Measurements from ENCODE around the gene CDA. TPM values are rescaled to one million over a fixed set of nuclear protein-coding genes. Genes with fewer than 3 reads are reported as not detected.

The CDA gene
- total RNA-seq: 100 to 1,000 TPM in 1 of 2 donors, 10 to 100 TPM in 1; 29.1 to 110 TPM

DNA sequence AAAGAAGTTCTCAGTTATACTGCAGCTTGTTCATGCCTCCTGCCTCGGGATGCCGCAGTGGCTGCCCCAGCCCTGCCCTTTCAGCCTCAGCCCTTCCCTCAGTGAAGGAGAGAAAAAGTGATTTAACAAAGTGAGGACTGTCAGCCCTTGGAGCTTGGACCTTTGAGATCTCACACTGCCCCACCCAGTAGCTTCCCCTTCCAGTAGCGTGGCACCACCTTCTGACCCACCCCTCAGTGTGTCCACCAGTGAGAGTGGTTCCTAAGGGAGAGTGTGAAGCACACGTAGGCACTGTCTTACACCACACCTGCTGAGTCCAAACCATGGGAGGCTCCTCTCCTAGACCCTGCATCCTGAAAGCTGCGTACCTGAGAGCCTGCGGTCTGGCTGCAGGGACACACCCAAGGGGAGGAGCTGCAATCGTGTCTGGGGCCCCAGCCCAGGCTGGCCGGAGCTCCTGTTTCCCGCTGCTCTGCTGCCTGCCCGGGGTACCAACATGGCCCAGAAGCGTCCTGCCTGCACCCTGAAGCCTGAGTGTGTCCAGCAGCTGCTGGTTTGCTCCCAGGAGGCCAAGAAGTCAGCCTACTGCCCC is at the start of gene CDA:
TSS of gene CDA (plus strand) at position 464 of the 592 bp plus-strand sequence. CDS start at position 497, 33 bp downstream.
- no peaks in the 10 kb centered on the region for H3K27me3 ChIP-seq
- peak within 1 kb of the TSS; percentile 45 for H3K4me3 ChIP-seq
- intact Hi-C loops (cut with DNase I): no loop called here
- peak within 1 kb of the TSS; percentile 52 to 66 for H3K9ac ChIP-seq (ENCODE audit: low read depth in 2 of 2, low read length in 2 of 2)
- no peaks in the 10 kb centered on the region for H3K4me1 ChIP-seq
- H3K36me3 ChIP-seq: no peaks in the 10 kb centered on the region
- peak within 1 kb of the TSS; percentile 79 for H3K27ac ChIP-seq
- DNase-seq: peak; percentile 76
- H3K9me3 ChIP-seq: no peaks in the 10 kb centered on the region
- TF ChIP-seq, protein P1, sequence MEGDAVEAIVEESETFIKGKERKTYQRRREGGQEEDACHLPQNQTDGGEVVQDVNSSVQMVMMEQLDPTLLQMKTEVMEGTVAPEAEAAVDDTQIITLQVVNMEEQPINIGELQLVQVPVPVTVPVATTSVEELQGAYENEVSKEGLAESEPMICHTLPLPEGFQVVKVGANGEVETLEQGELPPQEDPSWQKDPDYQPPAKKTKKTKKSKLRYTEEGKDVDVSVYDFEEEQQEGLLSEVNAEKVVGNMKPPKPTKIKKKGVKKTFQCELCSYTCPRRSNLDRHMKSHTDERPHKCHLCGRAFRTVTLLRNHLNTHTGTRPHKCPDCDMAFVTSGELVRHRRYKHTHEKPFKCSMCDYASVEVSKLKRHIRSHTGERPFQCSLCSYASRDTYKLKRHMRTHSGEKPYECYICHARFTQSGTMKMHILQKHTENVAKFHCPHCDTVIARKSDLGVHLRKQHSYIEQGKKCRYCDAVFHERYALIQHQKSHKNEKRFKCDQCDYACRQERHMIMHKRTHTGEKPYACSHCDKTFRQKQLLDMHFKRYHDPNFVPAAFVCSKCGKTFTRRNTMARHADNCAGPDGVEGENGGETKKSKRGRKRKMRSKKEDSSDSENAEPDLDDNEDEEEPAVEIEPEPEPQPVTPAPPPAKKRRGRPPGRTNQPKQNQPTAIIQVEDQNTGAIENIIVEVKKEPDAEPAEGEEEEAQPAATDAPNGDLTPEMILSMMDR (IDR thresholded peaks at IDR 0.05): no peak

DNA sequence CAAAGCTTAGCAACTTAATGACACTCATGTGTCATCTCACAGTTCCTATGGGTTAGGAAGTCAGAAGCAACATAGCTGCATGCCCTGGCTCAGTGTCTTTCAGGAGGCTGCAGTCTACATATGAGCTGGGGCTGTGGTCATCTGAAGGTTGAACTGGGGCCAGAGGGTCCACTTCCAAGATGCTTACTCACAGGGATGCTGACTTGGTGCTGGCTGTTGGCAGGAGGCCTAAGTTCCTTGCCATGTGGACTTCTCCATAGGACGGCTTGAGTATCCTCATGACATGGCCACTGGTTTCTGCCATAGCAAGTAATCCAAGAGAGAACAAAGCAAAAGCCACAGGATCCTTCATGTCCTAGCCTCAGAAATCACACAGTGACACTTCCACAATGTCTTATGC is 48.6 kb upstream of the CDA start:
- H3K9me3 ChIP-seq: no peaks in the 10 kb centered on the region
- H3K9ac ChIP-seq (ENCODE audit: low read depth in 2 of 2, low read length in 2 of 2): no peak overlapping the region
- no peaks in the 10 kb centered on the region for H3K27me3 ChIP-seq
- DNase-seq: no peak
- TF ChIP-seq, protein P1 (IDR thresholded peaks at IDR 0.05): no peak
- no peaks in the 10 kb centered on the region for H3K36me3 ChIP-seq
- H3K4me1 ChIP-seq: no peaks in the 10 kb centered on the region
- no peak overlapping the region for H3K4me3 ChIP-seq
- intact Hi-C loops (cut with DNase I): no loop called here
- H3K27ac ChIP-seq: no peak overlapping the region

DNA sequence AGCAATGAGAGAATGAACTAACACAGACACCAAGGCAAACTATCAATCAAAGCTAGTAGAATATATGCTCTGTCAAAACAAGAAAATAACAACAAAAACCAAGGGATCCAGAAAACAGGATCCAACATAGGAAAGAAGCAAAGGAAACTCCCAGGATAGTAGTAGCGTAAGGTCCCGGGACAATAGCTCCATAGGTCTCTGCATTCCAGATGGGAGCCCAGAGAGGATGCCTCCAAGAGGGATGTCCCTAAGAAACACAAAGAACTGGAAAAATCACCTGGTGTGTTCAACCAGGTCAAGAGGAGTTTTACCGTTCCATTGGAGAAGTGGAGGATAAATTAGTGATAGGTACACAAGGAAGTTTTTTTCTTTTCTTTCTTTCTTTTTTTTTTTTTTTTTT is 42.3 kb upstream of the CDA start:
- intact Hi-C loops (cut with DNase I): no loop called here

DNA sequence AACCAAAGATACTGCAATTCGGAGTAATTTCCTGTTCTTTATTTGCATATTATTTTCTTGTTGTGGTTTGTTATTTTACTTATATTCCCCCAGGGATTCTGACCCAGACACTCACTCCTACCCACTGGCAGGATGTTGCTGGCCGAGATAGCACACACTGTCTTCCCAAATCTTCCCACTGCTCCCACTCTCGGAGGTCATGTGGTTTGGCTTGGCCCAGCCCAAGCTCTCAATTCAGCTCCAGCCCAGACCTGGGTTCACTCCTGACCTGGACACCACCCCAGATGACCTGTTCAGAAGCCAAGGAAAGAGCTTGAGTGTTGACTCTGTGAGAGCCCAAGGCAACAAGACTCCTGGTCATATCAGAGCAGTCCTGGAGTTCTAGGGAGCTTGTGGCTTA is 37.7 kb upstream of the CDA start:
- no peak for DNase-seq
- H3K27ac ChIP-seq: no peak overlapping the region
- no peak overlapping the region for H3K9ac ChIP-seq (ENCODE audit: low read depth in 2 of 2, low read length in 2 of 2)
- H3K36me3 ChIP-seq: no peaks in the 10 kb centered on the region
- no peak overlapping the region for H3K4me3 ChIP-seq
- TF ChIP-seq, protein P1 (IDR thresholded peaks at IDR 0.05): no peak
- intact Hi-C loops (cut with DNase I): no loop called here
- H3K4me1 ChIP-seq: no peaks in the 10 kb centered on the region
- H3K27me3 ChIP-seq: peaks cover 50% of the 10 kb centered on the region
- H3K9me3 ChIP-seq: no peaks in the 10 kb centered on the region

More for the DNA sequence above, 42.3 kb upstream of the CDA start:
- Histone ChIP-seq H3K27ac (no peak overlapping the region), H3K4me1 (no peaks in the 10 kb centered on the region), H3K27me3 (peaks cover 8% of the 10 kb centered on the region), H3K9ac (ENCODE audit: low read depth in 2 of 2, low read length in 2 of 2) (no peak overlapping the region), H3K36me3 (no peaks in the 10 kb centered on the region), H3K4me3 (no peak overlapping the region), H3K9me3 (no peaks in the 10 kb centered on the region)
- TF ChIP-seq, protein P1 (IDR thresholded peaks at IDR 0.05): no peak
- DNase-seq: no peak

DNA sequence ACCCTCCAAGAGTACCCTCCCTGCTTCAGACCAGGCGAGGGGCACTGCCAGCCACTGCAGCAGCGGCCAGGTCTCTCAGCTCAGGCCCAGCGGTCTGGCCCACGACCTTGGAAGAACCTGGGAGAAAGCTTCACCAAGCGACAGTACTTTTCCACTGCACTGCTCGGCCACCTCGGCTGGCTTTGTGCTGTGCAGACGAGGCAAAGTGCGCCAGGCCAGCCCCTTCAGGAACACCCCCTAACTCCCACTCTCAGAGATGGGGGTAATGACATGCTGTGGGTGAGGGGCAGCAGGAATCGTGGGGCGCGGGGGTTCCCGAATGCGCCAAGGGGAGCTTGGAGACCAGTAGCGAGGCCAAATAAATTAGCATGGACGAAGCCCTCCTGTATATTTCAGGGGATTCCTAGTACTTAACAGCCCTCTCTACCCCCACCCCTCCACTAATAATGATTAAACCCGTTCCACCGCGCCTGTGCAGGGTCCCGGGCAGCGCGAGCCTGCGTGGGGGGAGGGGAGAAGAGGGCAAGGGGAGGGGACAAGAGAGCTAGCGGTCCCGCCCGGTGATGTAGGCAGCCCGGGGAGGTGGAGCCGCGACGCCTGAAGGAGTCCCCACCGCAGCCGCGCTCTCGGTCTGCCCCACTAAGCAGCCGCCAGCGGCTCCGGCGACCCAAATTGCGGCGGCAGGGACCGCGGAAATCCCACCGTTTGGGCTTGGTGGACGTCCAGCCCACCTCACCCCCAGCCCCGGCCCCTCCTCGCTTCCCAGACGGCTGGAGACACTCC is 36.8 kb upstream of the CDA start, which contains the start of gene FAM43B:
TSS of gene FAM43B (plus strand) at position 629 of the 783 bp plus-strand sequence. CDS start 401 bp downstream, outside the sequence.
- TF ChIP-seq, protein P1 (IDR thresholded peaks at IDR 0.05): no peak
- intact Hi-C loops (cut with DNase I): no loop called here
- Histone ChIP-seq H3K27me3 (peaks cover 50% of the 10 kb centered on the region), H3K27ac (no peak within 1 kb of the TSS), H3K36me3 (no peaks in the 10 kb centered on the region), H3K4me1 (no peaks in the 10 kb centered on the region), H3K9ac (ENCODE audit: low read depth in 2 of 2, low read length in 2 of 2) (peak within 1 kb of the TSS in 1 of 2 donors; percentile 12), H3K9me3 (no peaks in the 10 kb centered on the region), H3K4me3 (no peak within 1 kb of the TSS)
- peak; percentile 24 for DNase-seq

Measured in colonic mucosa (tissue), 4 donors.